ENCODE measurements around the gene ARHGAP30. TPM values are rescaled to one million over a fixed set of nuclear protein-coding genes. Genes with fewer than 3 reads are reported as not detected.
A peak's percentile ranks its signal among the peaks of the same experiment; 100 is the strongest.

Gene ARHGAP30
- total RNA-seq, 6 donors from 2014 or later: 26.8 to 69.9 (median 51.2) TPM

GRCh38 chr1:161071886-161072371, 2.2 kb upstream of the ARHGAP30 start:
- no peaks in the 10 kb centered on the region for H3K27me3 ChIP-seq
- H3K4me3 ChIP-seq: no peak overlapping the region
- no peaks in the 10 kb centered on the region for H3K9me3 ChIP-seq
- ATAC-seq (ENCODE audit: low FRiP score in 2 of 2) (peak in 1 of 2 donors; percentile 71), DNase-seq (peak in 1 of 2 donors; percentile 78)
- H3K36me3 ChIP-seq: no peaks in the 10 kb centered on the region
- no peak overlapping the region for H3K27ac ChIP-seq
- peaks cover 0 to 14% (median 2%) of the 10 kb centered on the region in 4 donors for H3K4me1 ChIP-seq
- TF ChIP-seq CTCF (IDR thresholded peaks at IDR 0.05) (peak; percentile 53 to 72 (median 64)), POLR2A (IDR thresholded peaks at IDR 0.05) (no peak)
- WGBS, 2 donors: 62 to 65% methylated on average over 9 of the region's 9 CpGs

GRCh38 chr1:161070761-161071160, 1.1 kb upstream of the ARHGAP30 start:
- DNase-seq (no peak), ATAC-seq (ENCODE audit: low FRiP score in 2 of 2) (no peak)
- no peaks in the 10 kb centered on the region for H3K36me3 ChIP-seq
- no peak overlapping the region for H3K4me3 ChIP-seq
- no peaks in the 10 kb centered on the region for H3K27me3 ChIP-seq
- no peaks in the 10 kb centered on the region for H3K9me3 ChIP-seq
- TF ChIP-seq POLR2A (IDR thresholded peaks at IDR 0.05) (no peak), POLR2AphosphoS5 (IDR thresholded peaks at IDR 0.05) (no peak), CTCF (IDR thresholded peaks at IDR 0.05) (no peak), EP300 (IDR thresholded peaks at IDR 0.05) (no peak)
- H3K4me1 ChIP-seq: peaks cover 0 to 14% (median 6%) of the 10 kb centered on the region in 4 donors
- 97 to 99% methylated on average over 4 of the region's 4 CpGs for WGBS, 2 donors
- H3K27ac ChIP-seq: peak overlapping the region in 2 of 4 donors; percentile 85 to 93

DNA sequence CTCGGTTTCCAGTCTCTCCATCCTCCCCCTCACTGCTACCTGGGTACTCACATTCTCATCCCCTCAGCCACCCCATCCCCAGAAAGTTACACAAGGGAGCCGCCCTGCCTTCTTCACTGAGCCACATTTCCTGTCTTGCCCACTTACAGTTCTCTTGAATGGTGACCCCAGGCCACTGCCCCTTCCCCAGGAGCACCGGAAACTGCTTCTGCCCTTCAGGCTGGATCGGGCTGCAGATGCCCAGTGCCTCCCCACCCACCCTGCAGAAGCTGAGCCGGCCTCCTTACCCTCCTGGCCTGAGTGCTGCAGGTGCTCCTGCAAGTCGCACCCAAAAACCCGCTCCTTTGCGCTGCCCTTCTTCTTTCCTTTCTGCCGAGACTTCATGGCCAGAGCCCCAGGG, 450 bp downstream of the ARHGAP30 start:
- TF ChIP-seq POLR2AphosphoS5 (IDR thresholded peaks at IDR 0.05) (no peak), CTCF (IDR thresholded peaks at IDR 0.05) (no peak), POLR2A (IDR thresholded peaks at IDR 0.05) (no peak), EP300 (IDR thresholded peaks at IDR 0.05) (no peak)
- no peak for ATAC-seq (ENCODE audit: low FRiP score in 2 of 2)
- no peaks in the 10 kb centered on the region for H3K9me3 ChIP-seq
- H3K27ac ChIP-seq: peak overlapping the region; percentile 82 to 93 (median 88)
- H3K4me1 ChIP-seq: peaks cover 0 to 14% (median 6%) of the 10 kb centered on the region in 4 donors
- no peak for DNase-seq
- WGBS, 2 donors: 47 to 56% methylated on average over 5 to 7 of the region's 9 CpGs
- H3K4me3 ChIP-seq: peak overlapping the region; percentile 35 to 58 (median 46)
- no peaks in the 10 kb centered on the region for H3K36me3 ChIP-seq
- no peaks in the 10 kb centered on the region for H3K27me3 ChIP-seq

DNA sequence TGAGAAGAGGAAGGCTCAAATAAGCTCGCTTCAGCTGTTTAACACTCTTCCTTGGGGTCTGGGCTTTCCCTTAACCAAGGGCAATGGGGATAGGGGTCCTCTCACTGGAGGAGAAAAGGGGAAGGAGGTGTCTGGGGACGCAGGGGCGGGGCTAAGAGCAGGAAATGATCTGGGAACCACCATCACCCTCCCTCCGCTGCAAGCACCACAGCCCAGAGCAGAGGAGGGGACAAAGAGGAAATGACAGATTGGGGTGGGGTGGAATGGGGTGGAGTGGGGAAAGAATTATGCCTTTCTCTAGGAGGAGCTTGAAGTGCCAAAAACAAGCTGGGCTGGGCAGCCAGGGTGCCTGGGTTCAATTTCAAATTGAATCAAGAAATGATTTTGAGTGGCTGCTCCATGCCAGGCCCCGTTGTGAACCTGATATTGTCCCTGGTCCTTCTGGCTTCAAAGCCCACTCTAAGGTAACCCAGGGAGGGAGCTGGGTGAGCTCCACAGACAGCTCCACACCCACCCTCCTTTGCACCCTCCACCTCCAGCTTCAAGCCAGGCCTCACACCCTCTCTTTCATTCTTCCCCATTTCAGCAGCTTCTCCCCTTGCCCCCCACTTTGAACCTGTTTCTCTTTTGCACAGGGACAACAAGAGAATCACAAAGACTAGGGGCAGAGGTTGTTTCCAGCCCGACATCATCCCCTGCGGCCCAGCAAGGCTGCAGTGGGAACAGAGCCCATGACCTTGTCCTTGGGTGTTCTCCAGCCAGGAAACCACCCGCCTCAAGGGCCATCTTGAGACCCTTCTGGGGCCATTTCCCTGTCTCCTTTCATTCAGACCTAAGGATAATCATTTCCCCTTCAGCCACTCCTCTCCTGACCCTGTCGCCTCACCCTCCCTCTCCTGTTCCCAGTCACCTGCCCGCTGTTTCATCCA, 1.1 kb downstream of the ARHGAP30 start:
- 43 to 55% methylated on average over 10 of the region's 10 CpGs for WGBS, 2 donors
- peak; percentile 86 to 88 for ATAC-seq (ENCODE audit: low FRiP score in 2 of 2)

More for the DNA sequence above, 1.1 kb downstream of the ARHGAP30 start:
- Histone ChIP-seq H3K27me3 (no peaks in the 10 kb centered on the region), H3K4me1 (peaks cover 0 to 14% (median 6%) of the 10 kb centered on the region in 4 donors), H3K4me3 (peak overlapping the region; percentile 35 to 58 (median 46)), H3K36me3 (no peaks in the 10 kb centered on the region), H3K9me3 (no peaks in the 10 kb centered on the region), H3K27ac (peak overlapping the region; percentile 82 to 93 (median 88))
- TF ChIP-seq POLR2A (IDR thresholded peaks at IDR 0.05) (no peak), CTCF (IDR thresholded peaks at IDR 0.05) (no peak), POLR2AphosphoS5 (IDR thresholded peaks at IDR 0.05) (peak; percentile 51 to 60)
- peak in 1 of 2 donors; percentile 85 for DNase-seq
